HG03469 (cell line): ENCODE results near the gene CCDC122.
A peak's percentile ranks its signal among the peaks of the same experiment; 100 is the strongest.

ENCODE experiments used
- ATAC-seq: cut with Tn5 transposase; IDR thresholded peaks from one replicate; pipeline ENCODE4 v1.9.1; 2021; ENCODE audit warnings: mild to moderate bottlenecking, moderate library complexity, moderate number of reproducible peaks; ENCODE audit not compliant: unreplicated experiment

The CCDC122 gene

GRCh38 chr13:43878892-43879754 is at the start of gene CCDC122:
CCDC122 (minus strand) TSS chr13:43879740; CDS start chr13:43869376, 10,364 bp downstream.
- peak; percentile 66 for ATAC-seq

- peak; percentile 94 for ATAC-seq
Observed at GRCh38 chr13:43924549-43925245, 45.2 kb upstream of the CCDC122 start.

DNA sequence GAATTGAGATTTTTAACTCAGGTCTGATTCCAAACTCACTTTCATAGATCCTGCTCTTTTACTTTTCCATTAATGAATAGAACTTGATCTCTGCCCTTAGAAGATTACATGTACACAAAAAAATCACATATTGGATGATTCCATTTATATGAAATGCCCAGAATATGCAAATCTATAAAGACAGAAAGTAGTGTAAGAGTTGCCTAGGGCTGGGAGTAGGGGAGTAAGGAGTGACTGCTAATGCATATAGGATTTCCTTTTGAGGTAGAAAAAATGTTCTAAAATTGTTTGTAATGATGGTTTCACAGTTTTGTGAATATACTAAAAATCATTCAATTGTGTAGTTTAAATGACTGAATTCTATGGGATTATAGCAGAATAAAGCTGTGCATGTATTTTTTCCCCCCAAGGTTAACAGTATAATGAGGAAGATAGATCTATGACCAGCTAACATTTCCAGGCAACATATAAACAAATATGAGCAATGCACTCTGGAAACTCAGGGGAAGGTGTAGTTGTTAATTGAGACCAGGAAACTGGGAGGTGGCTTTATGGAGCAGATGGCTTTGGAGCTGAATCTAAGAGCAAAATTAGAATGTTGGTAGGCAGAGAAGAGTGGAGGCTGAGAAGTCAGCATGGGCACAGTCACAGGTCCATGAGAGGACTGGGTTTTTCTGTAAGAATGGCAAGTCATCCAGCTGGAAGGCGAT is 41.6 kb upstream of the CCDC122 start:
- ATAC-seq: no peak

DNA sequence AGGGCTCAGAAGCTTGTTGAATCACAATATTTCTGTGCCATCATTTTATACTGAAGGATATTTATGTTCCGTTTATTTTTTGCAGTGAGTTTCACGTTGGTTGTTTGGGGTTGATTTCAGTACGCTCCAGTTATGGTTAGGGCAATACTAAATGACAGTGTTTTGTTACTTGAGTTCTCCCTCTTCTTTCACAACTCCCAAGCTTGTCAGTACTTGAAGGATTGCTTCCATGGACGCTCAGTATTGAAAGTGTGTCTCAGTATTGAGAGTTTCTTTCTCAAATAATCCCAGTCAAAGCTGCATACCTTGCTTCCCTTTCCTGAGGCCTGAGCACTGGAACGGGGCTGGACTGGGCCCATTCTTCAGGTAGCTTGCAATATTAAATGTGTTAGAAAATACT is 39.1 kb upstream of the CCDC122 start:
- ATAC-seq: no peak

DNA sequence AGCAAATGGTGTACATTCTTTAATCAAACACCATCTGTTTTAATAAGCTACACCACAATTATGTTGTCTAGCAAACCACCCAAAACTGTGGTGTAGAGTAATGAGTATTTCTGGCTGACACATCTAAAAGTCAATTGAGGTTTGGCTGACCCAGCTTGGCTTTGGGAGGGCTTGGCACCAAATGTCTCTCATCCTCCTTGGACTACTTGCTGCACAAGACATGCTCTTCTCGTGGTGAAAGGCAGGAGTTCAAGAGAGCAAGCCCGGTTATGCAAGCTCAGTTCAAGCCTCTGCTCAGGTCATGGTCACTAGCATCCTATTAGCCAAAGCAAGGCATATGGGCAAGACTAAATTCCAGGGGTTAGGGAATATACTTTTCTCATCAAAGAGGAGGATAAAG is 37.3 kb upstream of the CCDC122 start:
- ATAC-seq: no peak

DNA sequence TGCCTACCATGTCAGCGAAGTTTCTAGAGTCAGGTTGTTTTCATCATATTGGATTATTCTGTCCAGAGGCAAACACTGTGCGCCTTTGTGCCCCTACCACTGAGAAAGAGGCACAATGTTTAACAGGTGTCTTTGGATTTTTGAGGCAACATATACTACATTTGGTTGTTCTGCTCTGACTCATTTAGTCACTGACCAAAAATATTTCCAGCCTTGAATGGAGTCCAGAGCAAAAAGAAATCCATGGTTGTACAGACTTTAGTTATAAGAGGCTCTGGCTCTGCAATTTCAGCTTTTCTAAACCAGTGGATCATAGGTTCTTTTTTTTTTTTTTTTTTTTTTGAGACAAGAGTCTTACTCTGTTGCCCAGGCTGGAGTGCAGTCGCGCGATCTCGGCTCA is 35.9 kb upstream of the CCDC122 start:
- no peak for ATAC-seq

- no peak for ATAC-seq
Observed at GRCh38 chr13:43911871-43912270, 32.3 kb upstream of the CCDC122 start.

GRCh38 chr13:43911278-43911677 is 31.7 kb upstream of the CCDC122 start:
- ATAC-seq: no peak

- no peak for ATAC-seq
Observed at GRCh38 chr13:43910856-43911255, 31.3 kb upstream of the CCDC122 start.

- no peak for ATAC-seq
Observed at GRCh38 chr13:43908156-43909126, 28.9 kb upstream of the CCDC122 start.

DNA sequence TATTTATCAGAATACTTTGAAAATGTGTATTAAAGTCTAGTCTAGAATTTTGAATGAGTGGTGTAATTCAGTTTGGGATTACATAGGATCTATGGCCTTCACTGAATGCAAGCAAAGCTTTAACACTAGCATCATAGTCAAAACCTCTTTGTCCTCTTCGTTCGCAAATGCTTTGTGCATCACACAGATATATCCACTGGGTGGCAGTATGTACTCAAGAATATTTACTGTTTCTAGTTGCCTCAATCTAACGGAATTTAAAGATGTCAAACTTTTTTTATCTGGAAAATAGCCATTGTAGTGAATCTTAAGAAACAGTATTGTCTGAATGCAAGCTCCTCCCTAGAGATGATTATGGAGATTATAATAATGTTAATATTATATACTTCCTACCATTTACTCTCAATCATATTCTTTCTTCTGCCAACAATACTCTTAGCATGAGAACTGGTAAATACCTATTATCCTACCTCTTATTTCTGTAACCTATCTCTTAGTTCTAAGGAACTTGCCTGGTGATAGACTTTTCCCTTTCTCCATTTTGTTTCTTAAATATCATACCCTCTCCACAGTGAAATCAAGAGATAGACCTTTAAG is 26.0 kb upstream of the CCDC122 start:
- ATAC-seq: no peak

DNA sequence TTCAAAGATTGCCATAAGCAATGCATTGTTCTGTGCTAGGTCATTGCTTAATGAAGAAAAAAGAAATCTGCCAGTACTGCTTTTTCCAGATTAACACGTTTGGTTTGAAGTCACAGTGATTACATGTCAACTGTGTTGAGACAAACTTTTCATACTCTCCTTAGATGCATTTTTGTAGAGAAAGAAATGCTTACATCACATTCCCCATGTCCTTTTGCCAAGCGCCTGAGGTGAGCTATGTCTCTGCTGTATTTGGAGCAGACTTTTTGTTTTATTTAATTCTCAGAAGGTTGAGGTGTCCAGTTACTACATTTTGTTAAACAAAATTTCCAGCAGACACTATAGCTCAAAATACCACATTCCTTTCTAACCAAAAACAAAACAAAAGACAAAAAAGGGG is 16.4 kb upstream of the CCDC122 start:
- ATAC-seq: no peak

DNA sequence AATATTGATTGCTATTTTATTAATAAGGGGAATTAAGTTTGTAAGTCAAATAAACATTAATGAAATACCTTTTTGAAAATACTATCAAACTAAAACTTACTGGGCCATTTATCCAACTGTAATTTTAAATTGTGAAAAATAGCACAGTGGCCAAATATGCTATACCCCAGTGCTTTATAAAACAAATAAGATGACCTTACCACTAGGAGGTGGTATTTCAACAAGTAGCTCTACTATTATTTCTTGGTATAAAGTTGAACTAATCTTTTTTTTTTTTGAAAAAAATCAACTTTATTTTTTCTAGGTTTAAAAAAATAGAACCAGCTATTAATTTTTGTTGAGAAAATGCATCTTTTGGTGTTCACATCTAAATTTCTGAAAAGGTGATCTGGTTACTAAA is 14.9 kb upstream of the CCDC122 start:
- no peak for ATAC-seq

- no peak for ATAC-seq
Observed at GRCh38 chr13:43884222-43884621, 4.7 kb upstream of the CCDC122 start.

- ATAC-seq: no peak
Observed at GRCh38 chr13:43883631-43884030, 4.1 kb upstream of the CCDC122 start.

DNA sequence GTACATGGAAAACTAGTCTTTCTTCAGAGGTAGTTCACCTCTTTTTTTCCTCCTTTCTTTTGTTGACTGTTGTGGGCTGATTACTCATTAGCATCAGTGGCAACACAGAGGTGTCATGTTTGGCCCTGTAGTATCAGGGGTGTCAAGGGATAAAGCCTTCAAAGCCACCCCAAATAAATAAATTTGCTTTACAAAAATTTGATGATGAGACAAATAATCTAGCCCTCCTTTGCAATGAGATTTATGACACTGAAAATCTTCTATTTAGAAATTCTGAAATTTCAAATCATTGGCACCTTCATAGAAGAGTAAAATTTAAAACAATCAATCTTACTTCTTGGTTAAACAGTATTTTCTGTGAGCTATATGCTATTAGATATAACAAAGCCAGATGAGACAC is 2.0 kb upstream of the CCDC122 start:
- no peak for ATAC-seq

DNA sequence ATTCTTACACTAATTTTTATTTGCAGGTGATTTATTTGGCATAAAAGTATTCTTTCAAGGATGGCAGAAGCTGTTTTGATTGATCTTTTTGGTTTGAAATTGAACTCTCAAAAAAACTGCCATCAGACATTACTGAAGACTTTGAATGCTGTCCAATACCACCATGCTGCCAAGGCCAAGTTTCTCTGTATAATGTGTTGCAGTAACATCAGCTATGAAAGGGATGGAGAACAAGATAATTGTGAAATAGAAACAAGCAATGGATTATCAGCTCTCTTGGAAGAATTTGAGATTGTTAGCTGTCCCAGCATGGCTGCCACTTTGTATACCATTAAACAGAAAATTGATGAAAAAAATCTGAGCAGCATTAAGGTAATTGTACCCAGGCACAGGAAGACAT is 1.4 kb upstream of the CCDC122 start:
- no peak for ATAC-seq

DNA sequence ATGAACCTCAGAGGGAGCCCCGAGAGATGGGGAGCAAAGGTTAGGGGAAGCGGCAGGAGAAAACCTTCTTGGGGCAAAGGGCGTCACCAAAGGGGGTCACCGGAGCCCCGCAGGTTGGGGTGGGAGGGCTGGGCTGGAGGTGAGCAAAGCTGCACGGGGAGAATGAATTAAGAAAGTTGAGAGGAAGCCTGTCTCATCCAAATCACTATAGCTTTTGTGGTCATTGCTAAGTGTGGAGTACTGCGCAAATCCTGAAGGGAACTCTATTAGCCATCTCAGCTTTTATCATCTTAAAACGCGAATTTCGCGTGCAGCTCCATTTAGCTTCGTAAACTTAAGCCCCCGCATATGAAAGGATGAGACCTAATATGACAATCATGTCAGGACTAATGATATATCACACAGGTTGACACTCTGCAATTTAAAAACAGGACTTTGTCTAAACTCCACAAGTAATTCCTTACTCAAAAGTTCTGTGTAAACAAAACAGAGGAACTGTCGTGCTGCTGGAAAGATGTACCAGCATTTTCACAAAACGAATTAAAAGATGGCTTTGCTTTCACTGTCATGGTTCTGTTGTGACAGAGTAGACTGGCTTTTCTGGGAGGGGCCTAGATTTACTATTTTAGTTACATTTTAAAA is 795 bp upstream of the CCDC122 start:
- no peak for ATAC-seq

GRCh38 chr13:43879755-43880181 is 228 bp upstream of the CCDC122 start, which contains the start of gene LACC1:
LACC1 (plus strand) TSS chr13:43879904; CDS start chr13:43880986, 1,082 bp downstream.
- no peak for ATAC-seq
